Glomerular visceral epithelial cell (primary cell): ENCODE results near the gene CD2AP.
"Not testable (repeated sequence)": the region's sequence is repeated elsewhere in the genome, so short reads cannot be mapped to it uniquely, and the experiment has no call there.

Source experiments
- DNase-seq: peaks from one replicate; pipeline ENCODE4 v3.0.0-alpha.2; 2016; ENCODE audit errors: extremely low spot score

Gene CD2AP

DNA sequence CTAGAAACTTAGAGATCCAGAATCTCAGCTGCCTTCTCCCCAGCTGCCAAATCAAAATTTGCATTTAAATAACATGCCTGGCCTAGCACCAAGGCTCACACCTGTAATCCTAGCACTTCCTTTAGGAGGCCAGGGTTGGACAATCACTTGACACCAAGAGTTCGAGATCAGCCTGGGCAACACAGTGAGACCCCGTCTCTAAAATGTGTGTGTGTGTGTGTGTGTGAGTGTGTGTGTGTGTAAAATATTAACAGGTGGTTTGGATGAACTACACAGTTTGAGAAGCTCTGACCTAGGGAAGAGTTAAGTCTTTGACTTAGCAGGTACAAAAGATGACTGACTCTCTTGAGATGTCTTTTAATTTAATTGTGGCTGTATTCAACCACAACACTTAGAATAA is 20.2 kb upstream of the CD2AP start:
- no peak for DNase-seq

GRCh38 chr6:47464052-47464451 is 13.5 kb upstream of the CD2AP start:
- no peak for DNase-seq

DNA sequence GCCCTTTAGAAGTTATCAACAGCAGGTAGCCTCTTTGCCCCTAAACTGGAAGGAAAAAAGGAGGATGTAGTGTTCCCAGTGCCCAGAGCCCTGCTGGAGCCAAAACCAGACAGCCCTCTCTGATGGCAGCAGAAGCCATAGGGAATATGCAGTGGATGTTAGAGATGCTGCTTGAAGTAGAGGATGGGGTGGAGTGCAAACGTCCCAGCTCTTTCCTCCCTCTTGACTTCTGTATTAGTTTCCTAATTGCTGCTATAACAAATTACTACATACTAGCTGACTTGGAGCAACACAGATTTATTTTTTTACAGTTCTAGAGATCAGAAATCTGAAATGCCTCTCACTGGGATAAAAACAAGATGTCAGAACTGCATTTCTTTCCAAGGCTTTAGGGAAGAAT is 12.5 kb upstream of the CD2AP start:
- no peak for DNase-seq

GRCh38 chr6:47471911-47472310 is 5.7 kb upstream of the CD2AP start:
- no peak for DNase-seq

DNA sequence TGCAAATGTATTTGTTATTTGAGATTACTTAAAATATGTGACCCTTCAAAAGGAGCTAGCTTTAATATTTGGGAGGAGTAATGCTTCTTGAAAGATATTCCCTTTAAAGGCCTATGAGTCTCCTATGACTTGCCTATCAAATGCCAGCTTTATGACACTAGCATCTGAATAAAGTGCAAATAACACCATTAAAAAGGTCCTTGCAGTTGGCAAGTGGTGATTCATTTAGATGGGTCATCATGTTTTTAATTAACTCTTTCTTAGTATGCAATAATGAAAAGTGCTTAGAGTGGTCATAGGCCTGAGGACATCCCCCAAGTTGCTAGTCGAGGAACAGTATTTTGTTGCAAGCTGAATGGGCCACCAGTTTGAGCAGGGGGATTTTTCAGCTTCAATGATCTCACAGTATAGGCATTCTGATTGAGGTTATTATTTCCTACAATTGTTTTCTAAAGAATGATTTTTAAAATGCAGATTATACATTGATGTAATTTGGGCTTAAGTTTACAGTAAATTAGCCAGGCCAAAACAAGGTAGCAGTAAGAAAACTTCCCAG is 3.7 kb upstream of the CD2AP start:
- no peak for DNase-seq

DNA sequence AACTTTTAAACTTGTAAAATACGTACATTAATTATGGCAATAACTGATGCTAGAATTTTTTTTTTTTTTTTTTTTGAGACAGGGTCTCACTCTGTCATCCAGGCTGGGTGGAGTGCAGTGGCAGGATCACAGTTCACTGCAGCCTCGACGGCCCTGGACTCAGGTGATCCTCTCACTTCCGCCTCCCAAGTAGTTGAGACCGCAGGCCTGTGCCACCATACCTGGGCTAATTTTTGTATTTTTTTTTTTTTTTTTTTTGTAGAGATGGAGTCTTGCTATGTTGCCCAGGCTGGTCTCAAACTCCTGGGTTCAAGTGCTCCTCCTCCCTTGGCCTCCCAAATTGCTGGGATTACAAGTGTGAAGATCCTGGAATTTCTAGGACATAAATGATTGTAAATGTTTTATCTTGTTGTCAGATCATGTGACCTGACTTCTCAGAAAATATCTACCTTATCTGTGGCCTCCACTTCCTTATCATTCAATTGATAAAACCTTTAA is 2.2 kb upstream of the CD2AP start:
- DNase-seq = no peak

DNA sequence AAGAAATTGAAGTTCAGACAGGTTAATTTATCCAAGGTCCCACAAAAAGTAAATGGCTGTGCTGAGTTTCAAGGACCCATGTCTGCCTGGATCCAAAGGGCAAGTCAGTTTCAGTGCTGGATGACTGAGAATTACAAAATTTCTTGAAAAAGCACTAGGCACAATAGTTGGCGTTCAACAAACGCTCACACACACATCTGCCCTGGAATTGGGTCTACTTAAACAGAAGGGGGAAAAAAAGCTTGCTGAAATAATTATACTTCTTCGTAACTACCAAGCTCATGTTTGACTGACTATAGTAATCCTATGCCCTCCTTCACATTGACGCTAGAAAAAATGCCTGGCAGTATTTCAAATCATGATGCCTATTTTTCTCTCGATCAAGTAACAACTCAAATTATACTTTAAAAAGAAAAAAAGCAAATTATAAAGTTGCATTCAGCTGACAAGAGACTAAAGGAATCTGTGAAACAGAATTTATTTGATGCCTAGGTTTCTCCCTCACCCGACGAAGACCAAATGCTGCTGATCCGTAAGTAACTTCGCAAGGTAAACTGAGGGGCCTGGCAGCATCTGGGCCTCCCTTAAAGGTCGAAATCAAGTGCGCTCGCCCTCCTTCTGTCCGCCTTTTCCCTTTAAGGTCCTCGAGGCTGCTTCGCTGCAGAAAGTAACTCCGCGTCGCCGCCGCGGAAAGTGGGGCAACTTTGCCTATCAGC is 650 bp upstream of the CD2AP start:
- DNase-seq = no peak

- peak; percentile 49 for DNase-seq
These were observed 897 bp downstream of the CD2AP start for GRCh38 chr6:47478233-47479139.

DNA sequence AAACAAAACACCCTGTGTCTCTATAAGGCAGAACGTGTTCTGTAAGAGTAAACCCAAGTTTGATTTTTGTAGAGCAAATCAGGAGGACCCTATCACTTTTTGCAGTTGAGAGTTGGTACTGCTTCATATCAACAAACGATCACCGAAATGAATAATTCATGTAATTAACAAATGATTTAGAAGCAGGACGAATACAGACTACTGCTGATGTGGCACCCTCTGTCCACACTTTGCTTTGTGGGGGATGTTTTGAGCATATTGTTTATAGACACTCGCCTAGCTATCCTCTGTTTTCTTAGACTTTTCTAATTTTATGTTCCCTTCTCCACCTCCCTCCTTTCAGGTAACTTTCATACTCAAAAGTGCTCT is 1.5 kb downstream of the CD2AP start:
- DNase-seq = no peak

- no peak for DNase-seq
These were observed 2.3 kb downstream of the CD2AP start for GRCh38 chr6:47479874-47480273.

DNA sequence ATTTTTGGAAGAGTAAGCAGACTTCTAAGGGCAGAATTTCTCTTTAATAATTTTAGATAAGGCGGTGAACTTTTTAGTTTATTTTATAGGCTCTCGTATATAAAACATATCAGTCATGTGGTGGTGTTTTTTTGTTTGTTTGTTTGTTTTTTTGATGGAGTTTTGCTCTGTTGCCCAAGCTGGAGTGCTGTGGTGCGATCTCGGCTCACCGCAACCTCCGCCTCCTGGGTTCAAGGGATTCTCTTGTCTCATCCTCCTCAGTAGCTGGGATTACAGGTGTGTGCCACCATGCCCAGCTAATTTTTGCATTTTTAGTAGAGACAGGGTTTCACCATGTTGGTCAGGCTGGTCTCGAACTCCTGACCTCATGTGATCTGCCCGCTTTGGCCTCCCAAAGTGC is 3.6 kb downstream of the CD2AP start:
- not testable (repeated sequence) for DNase-seq

GRCh38 chr6:47481806-47482205 is 4.2 kb downstream of the CD2AP start:
- DNase-seq = no peak

- DNase-seq = no peak
These were observed 5.9 kb downstream of the CD2AP start for GRCh38 chr6:47483516-47483852.

DNA sequence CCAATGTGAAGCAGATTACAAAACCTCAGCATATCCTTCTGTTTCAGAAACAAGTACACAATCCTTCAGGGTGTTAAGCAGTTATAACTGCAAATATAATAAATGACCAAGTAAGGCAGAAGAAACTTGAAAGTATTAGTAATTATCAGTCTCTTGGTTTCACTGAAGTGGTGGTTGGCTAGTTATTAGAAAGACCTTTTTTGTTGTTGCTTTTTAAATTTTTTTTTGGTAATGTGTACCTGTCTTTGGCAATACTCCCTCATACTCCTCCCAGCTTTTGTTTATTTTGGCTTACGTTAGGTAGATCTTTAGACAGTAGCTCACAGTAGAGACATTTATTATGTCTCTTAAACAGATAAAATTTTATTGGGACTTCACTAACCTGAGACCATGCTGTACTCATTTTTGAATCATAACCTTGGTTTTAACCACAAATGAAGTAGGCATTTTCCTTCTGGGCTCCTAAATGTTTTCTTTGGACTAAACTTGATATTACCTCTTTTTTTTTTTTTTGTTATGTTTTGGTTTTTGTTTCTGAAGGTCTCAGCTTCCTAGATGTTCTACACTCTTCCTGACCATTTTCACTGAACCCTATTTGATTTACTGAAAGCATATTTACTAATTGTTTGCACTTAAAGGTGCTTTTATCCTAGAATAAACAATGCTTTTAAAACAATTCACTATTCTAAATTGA is 6.4 kb downstream of the CD2AP start:
- peak; percentile 66 for DNase-seq

- DNase-seq = peak; percentile 90
These were observed 7.0 kb downstream of the CD2AP start for GRCh38 chr6:47484616-47485015.

- no peak for DNase-seq
These were observed 7.5 kb downstream of the CD2AP start for GRCh38 chr6:47485083-47485482.

DNA sequence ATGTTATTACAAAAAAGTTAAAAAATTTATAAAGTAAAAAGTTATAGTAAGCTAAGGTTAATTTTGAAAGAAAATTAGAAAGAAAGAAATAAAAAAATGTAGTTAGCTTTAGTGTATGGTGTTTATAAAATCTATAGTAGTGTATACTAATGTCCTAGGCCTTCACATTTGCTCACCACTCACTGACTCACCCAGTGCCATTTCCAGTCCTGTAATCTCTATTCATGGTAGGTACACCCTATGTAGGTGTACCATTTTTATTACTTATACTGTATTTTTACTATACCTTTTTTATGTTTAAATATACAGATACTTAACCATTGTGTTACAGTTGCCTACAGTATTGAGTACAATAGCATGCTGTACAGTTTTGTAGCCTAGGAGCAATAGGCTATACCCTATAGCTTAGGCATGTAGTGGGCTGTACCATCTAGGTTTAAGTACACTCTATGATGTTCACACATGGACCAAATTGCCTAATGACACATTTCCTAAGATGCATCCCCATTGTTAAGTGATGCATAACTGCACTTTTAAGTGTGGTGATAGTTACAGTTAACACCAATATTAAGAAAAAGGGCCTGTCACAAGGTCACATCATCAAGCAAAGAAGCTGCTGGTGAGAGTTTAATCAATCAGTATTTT is 8.0 kb downstream of the CD2AP start:
- no peak for DNase-seq

- no peak for DNase-seq
These were observed 12.4 kb downstream of the CD2AP start for GRCh38 chr6:47489995-47490394.

- no peak for DNase-seq
These were observed 13.1 kb downstream of the CD2AP start for GRCh38 chr6:47490676-47491075.

- DNase-seq = no peak
These were observed 14.8 kb downstream of the CD2AP start for GRCh38 chr6:47492355-47492754.

- DNase-seq = no peak
These were observed 17.6 kb downstream of the CD2AP start for GRCh38 chr6:47495207-47495606.
